GM12801 (cell line): ENCODE results near the gene GAS6.

Experiments
- CTCF ChIP-seq: IDR thresholded peaks from one replicate; pipeline ENCODE4 v1.5.1; 2011; ENCODE audit warnings: control low read depth; ENCODE audit not compliant: insufficient read length; ENCODE audit errors: extremely low read depth

Gene GAS6

GRCh38 chr13:113875429-113875815 is 11.5 kb upstream of the GAS6 start:
- no peak for TF ChIP-seq CTCF

- no peak for TF ChIP-seq CTCF
Observed at GRCh38 chr13:113874579-113875428, 10.9 kb upstream of the GAS6 start.

- no peak for TF ChIP-seq CTCF
Observed at GRCh38 chr13:113874177-113874576, 10.3 kb upstream of the GAS6 start.

- no peak for TF ChIP-seq CTCF
Observed at GRCh38 chr13:113869263-113869662, 5.4 kb upstream of the GAS6 start.

- TF ChIP-seq CTCF = no peak
Observed at GRCh38 chr13:113865427-113865826, 1.6 kb upstream of the GAS6 start.

GRCh38 chr13:113864273-113864890 is 506 bp upstream of the GAS6 start:
- no peak for TF ChIP-seq CTCF

- no peak for TF ChIP-seq CTCF
Observed at GRCh38 chr13:113862931-113863523, 849 bp downstream of the GAS6 start.
